HepG2 (cell line): Measurements from ENCODE around the gene TNIP3. TPM values are rescaled to one million over a fixed set of nuclear protein-coding genes. Genes with fewer than 3 reads are reported as not detected.

Experiments used
- ATAC-seq: fragments of 200-7000 bp; cut with Tn5 transposase; 3 replicates; pipeline ENCODE4 v1.9.1; 2020; ENCODE audit warnings: mild to moderate bottlenecking, moderate library complexity
- BruUV-seq: library from RNA; stranded (reverse); fragments of 400-500 nt; replicated peaks from 2 replicates; lab custom pipeline; 2021; lab: Mats Ljungman, UMichigan
- CTCF ChIA-PET: fragments of 300-600 bp; formaldehyde crosslinking; extraction: SDS; loops from one replicate; lab custom pipeline; 2021; ENCODE audit warnings: low total read pairs, inconsistent platforms, low intra/inter-chr PET ratio; lab: Yijun Ruan, JAX
- POLR2A ChIA-PET: fragments of 350-600 bp; sonication (Branson Sonifier 250); formaldehyde crosslinking; loops from one replicate; lab custom pipeline; 2020; ENCODE audit warnings: antibody characterized with exemption, inconsistent platforms; lab: Yijun Ruan, JAX
- DNase-seq: peaks from one replicate; pipeline ENCODE4 v3.0.0-alpha.2; 2015; ENCODE audit warnings: low spot score
- FAIRE-seq: peaks from 3 replicates; lab custom pipeline; 2011; peaks lifted over from hg19 to GRCh38; lab: Jason Lieb, UNC
- H2AFZ ChIP-seq: one replicate; pipeline ENCODE4 v1.6.1; 2011; ENCODE audit warnings: low read length, inconsistent platforms
- H3K27ac ChIP-seq: fragments of 300-600 bp; 3 replicates; pipeline ENCODE4 v1.8.0; 2011; ENCODE audit warnings: mixed run types, mild to moderate bottlenecking, mixed read lengths, low read length, inconsistent platforms; ENCODE audit not compliant: insufficient read depth; ENCODE audit errors: extremely low read length
- H3K27me3 ChIP-seq, 2 experiments: fragments of 200-600 bp in 1 of 2; 2 replicates in 1 of 2; 3 replicates in 1 of 2; pipeline versions ENCODE4 v1.6.0 to v1.8.0; 2011; ENCODE audit warnings: low read length in 2 of 2, mild to moderate bottlenecking in 2 of 2, moderate library complexity in 2 of 2, inconsistent platforms in 1 of 2; ENCODE audit not compliant: insufficient read depth in 2 of 2, control insufficient read depth in 1 of 2
- H3K36me3 ChIP-seq, 2 experiments: fragments of 200-600 bp in 1 of 2; replicated peaks in 1 of 2; 2 replicates in 1 of 2; 3 replicates in 1 of 2; pipeline versions ENCODE4 v1.5.1 to v1.8.0; 2011; ENCODE audit warnings: low read length in 2 of 2, inconsistent platforms in 1 of 2; ENCODE audit not compliant: insufficient read depth in 2 of 2, control insufficient read depth in 1 of 2
- H3K4me1 ChIP-seq: 2 replicates; pipeline ENCODE4 v1.5.1; 2012; ENCODE audit warnings: low read length, inconsistent platforms; ENCODE audit not compliant: insufficient read depth
- H3K4me2 ChIP-seq: 2 replicates; pipeline ENCODE4 v1.6.0; 2011; ENCODE audit warnings: low read depth, low read length, inconsistent platforms
- H3K4me3 ChIP-seq, 3 experiments: fragments of 200-600 bp in 1 of 3; sonication (generic), shearing (Covaris generic) in 1 of 3; replicated peaks in 1 of 3; 2 replicates each; pipeline ENCODE4 v1.5.1; 2011 to 2016; ENCODE audit warnings: low read length in 3 of 3, inconsistent platforms in 2 of 3, low read depth in 2 of 3, mild to moderate bottlenecking in 2 of 3, control low read depth in 1 of 3, mixed read lengths in 1 of 3; ENCODE audit not compliant: insufficient read depth in 1 of 3
- H3K79me2 ChIP-seq: one replicate; pipeline ENCODE4 v1.6.1; 2011; ENCODE audit warnings: low read length, inconsistent platforms; ENCODE audit not compliant: insufficient read depth
- H3K9ac ChIP-seq: 2 replicates; pipeline ENCODE4 v1.6.0; 2011; ENCODE audit warnings: mild to moderate bottlenecking, low read depth, low read length, inconsistent platforms; ENCODE audit not compliant: insufficient read depth
- H3K9me3 ChIP-seq: 2 replicates; pipeline ENCODE4 v1.5.1; 2012; ENCODE audit warnings: mild to moderate bottlenecking, low read length
- H4K20me1 ChIP-seq: 2 replicates; pipeline ENCODE4 v1.6.0; 2011; ENCODE audit warnings: inconsistent platforms, mild to moderate bottlenecking, low read length, moderate library complexity; ENCODE audit not compliant: insufficient read depth
- CCDC6 ChIP-seq: sonication (generic); formaldehyde crosslinking; IDR thresholded peaks from 2 replicates; pipeline ENCODE4 v1.8.1; 2022; ENCODE audit warnings: mild to moderate bottlenecking, missing genetic modification reagents, moderate library complexity
- CHD2 ChIP-seq: IDR thresholded peaks from 2 replicates; pipeline ENCODE4 v1.6.1; 2011; ENCODE audit warnings: low read depth, low read length, improper control_type of control experiment
- GABPB1 ChIP-seq: IDR thresholded peaks from 2 replicates; pipeline ENCODE4 v1.6.1; 2016; ENCODE audit warnings: mild to moderate bottlenecking, missing genetic modification reagents, moderate library complexity, missing compliant biosample characterization
- NFYB ChIP-seq: sonication (generic); formaldehyde crosslinking; IDR thresholded peaks from 2 replicates; pipeline ENCODE4 v1.4.0; 2020; ENCODE audit warnings: missing genetic modification reagents
- PLRG1 ChIP-seq: fragments of 450-650 bp; conservative IDR thresholded peaks from 2 replicates; pipeline ENCODE4 v1.6.1; 2016
- U2AF1 ChIP-seq: fragments of 200-400 bp; formaldehyde crosslinking; optimal IDR thresholded peaks from 2 replicates; pipeline ENCODE3; 2017; ENCODE audit warnings: mild to moderate bottlenecking, low read depth, low read length
- ZNF160 ChIP-seq: sonication (generic); formaldehyde crosslinking; IDR thresholded peaks from 2 replicates; pipeline ENCODE4 v1.8.0; 2022; ENCODE audit warnings: mild to moderate bottlenecking, inconsistent platforms, missing genetic modification reagents
- ZNF33A ChIP-seq: sonication (generic); formaldehyde crosslinking; IDR thresholded peaks from 2 replicates; pipeline ENCODE4 v1.5.1; 2020; ENCODE audit warnings: missing genetic modification reagents, mild to moderate bottlenecking, moderate library complexity, borderline replicate concordance
- ZNF383 ChIP-seq: sonication (generic); formaldehyde crosslinking; IDR thresholded peaks from 2 replicates; pipeline ENCODE4 v1.4.0; 2020; ENCODE audit warnings: missing genetic modification reagents, mild to moderate bottlenecking, borderline replicate concordance
- ZNF432 ChIP-seq: sonication (generic); formaldehyde crosslinking; IDR thresholded peaks from 2 replicates; pipeline ENCODE4 v1.5.0; 2020; ENCODE audit warnings: missing genetic modification reagents, mild to moderate bottlenecking, borderline replicate concordance
- ZNF451 ChIP-seq: sonication (generic); formaldehyde crosslinking; IDR thresholded peaks from 2 replicates; pipeline ENCODE4 v1.5.0; 2020; ENCODE audit warnings: mild to moderate bottlenecking, missing genetic modification reagents
- ZNF773 ChIP-seq: sonication (generic); formaldehyde crosslinking; IDR thresholded peaks from 2 replicates; pipeline ENCODE4 v1.4.0; 2020; ENCODE audit warnings: missing genetic modification reagents, borderline replicate concordance
- ZNF839 ChIP-seq: sonication (generic); formaldehyde crosslinking; IDR thresholded peaks from 2 replicates; pipeline ENCODE4 v1.4.0; 2020; ENCODE audit warnings: missing genetic modification reagents, mild to moderate bottlenecking, borderline replicate concordance
- ZSCAN29 ChIP-seq: sonication (generic); formaldehyde crosslinking; conservative IDR thresholded peaks from 2 replicates; pipeline ENCODE4 v1.4.0; 2020; ENCODE audit warnings: mild to moderate bottlenecking, missing genetic modification reagents
- ZSCAN31 ChIP-seq: sonication (generic); formaldehyde crosslinking; IDR thresholded peaks from 2 replicates; pipeline ENCODE4 v1.5.0; 2020; ENCODE audit warnings: low read depth, mild to moderate bottlenecking, missing genetic modification reagents
- WGBS: methylation state at CpG from one replicate; pipeline ENCODE4 v1.1.6; 2017; ENCODE audit warnings: low lambda C conversion rate; 5-methylcytosine and 5-hydroxymethylcytosine counted together
- in situ Hi-C: cut with HindIII; loops from 2 replicates; pipeline ENCODE4 v1.10.0; 2017; ENCODE audit warnings: low pct_unique_long_range_greater_than_20kb; ENCODE audit not compliant: extremely low pct_ligation_motif_present
- intact Hi-C: fragments of 100-400 bp; cut with micrococcal nuclease; formaldehyde crosslinking; loops from one replicate; pipeline ENCODE4 v1.10.0; 2022; ENCODE audit not compliant: unreplicated experiment
- polyA plus RNA-seq, 8 experiments: library from polyadenylated mRNA; depleted of rRNA in 3 of 8; stranded (reverse) in 7 of 8; unstranded in 1 of 8; fragments of >200 nt; fragmentation: Illumina TruSeq in 4 of 8; extraction: Trizol in 4 of 8; gene quantifications; 2 replicates each; pipeline versions ENCODE4 v1.2.1 to v1.2.3, GENCODE V29; 2011 to 2016; ENCODE audit warnings: low read depth in 4 of 8, missing spikeins in 1 of 8, mixed read lengths in 1 of 8; ENCODE audit not compliant: insufficient read depth in 1 of 8
- total RNA-seq, 5 experiments: library from RNA; depleted of rRNA; stranded (reverse); fragments of >200 nt; fragmentation: Illumina TruSeq; extraction: Trizol; gene quantifications; 2 replicates each; pipeline ENCODE4 v1.2.3, GENCODE V29; 2016; ENCODE audit warnings: low read depth in 1 of 5
- TF ChIP-seq, protein P1 (sequence below): sonication (generic); formaldehyde crosslinking; conservative IDR thresholded peaks from 2 replicates; pipeline ENCODE4 v1.8.0; 2022; ENCODE audit warnings: missing genetic modification reagents
- TF ChIP-seq, protein P2 (sequence below): sonication (generic); formaldehyde crosslinking; IDR thresholded peaks from 2 replicates; pipeline ENCODE4 v1.8.1; 2023; ENCODE audit warnings: mild to moderate bottlenecking, missing genetic modification reagents
- TF ChIP-seq, protein P3 (sequence below): sonication (generic); formaldehyde crosslinking; IDR thresholded peaks from 2 replicates; pipeline ENCODE4 v1.4.0; 2020; ENCODE audit warnings: low read depth, missing genetic modification reagents

The TNIP3 gene
- total and polyA plus RNA-seq, 2 of the 13 experiments (the other 11 are each of a cell fraction or from before 2014, with no cell fraction given) = not detected

DNA sequence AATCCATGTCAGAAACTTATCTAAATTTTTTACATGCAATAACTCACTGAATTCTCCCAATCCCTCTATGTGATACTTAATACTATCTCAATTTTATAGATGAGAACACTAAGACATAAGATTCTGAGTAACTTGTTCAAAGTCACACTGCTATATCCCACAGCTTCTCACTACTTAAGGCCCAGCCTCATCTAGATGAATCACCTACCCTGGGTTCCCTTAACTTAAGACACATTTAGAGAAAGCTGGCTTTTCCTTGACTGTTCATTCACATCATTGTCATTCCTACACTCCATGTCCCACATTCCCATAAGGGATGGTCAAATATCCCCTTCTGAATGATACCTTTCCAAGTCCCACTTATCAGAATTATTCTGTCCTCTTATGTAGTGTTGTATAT, 21.0 kb downstream of the TNIP3 start (continued):
- TF ChIP-seq, protein P1, sequence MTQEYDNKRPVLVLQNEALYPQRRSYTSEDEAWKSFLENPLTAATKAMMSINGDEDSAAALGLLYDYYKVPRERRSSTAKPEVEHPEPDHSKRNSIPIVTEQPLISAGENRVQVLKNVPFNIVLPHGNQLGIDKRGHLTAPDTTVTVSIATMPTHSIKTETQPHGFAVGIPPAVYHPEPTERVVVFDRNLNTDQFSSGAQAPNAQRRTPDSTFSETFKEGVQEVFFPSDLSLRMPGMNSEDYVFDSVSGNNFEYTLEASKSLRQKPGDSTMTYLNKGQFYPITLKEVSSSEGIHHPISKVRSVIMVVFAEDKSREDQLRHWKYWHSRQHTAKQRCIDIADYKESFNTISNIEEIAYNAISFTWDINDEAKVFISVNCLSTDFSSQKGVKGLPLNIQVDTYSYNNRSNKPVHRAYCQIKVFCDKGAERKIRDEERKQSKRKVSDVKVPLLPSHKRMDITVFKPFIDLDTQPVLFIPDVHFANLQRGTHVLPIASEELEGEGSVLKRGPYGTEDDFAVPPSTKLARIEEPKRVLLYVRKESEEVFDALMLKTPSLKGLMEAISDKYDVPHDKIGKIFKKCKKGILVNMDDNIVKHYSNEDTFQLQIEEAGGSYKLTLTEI (CRISPR knock-in tag) = no peak
- TF ChIP-seq ZNF383 (CRISPR knock-in tag) (no peak), CHD2 (no peak), ZNF432 (CRISPR knock-in tag) (no peak), ZNF839 (CRISPR knock-in tag) (no peak), CCDC6 (CRISPR knock-in tag) (no peak), GABPB1 (CRISPR knock-in tag) (no peak), ZNF160 (no peak), NFYB (CRISPR knock-in tag) (no peak)
- TF ChIP-seq, protein P2, sequence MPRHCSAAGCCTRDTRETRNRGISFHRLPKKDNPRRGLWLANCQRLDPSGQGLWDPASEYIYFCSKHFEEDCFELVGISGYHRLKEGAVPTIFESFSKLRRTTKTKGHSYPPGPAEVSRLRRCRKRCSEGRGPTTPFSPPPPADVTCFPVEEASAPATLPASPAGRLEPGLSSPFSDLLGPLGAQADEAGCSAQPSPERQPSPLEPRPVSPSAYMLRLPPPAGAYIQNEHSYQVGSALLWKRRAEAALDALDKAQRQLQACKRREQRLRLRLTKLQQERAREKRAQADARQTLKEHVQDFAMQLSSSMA (CRISPR knock-in tag) = no peak

DNA sequence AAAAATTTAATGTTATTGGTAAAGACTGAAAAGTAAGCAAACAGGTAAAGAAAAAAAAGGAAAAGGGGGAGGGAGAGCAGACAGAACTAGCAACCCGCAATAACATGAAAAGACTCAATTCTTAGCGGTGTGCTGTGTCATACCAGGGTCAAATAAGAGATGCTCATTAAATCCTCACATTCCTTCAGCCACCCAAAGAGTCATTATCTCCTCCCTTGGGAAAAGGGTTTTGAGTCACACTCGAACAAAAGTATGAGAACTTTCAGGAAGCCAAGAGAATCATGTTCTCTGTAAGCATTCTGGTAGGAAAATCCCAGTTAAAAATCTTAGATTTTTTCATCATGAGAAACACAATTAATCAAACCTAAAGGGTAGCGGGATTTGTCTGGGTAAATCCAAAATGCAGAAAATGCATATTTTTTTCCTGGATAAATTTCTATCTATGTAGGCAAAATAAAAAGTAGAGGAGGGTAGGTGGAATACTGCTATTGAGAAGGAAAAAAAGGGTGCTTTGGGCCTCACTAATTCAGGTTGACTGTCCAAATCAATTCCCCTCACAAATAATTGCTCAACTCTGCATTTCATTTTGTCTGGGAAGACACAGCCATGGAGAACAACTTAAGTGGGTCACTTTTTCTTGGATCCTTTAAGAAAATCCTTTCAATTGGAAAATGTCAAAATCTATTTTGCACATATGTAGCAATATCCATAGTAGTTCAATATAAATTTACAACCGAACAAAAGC, 23.2 kb downstream of the TNIP3 start:
- WGBS = 22% methylated on average over 5 of the region's 5 CpGs
- H3K9me3 ChIP-seq = no peaks in the 10 kb centered on the region
- BruUV-seq = no TSS peak
- intact Hi-C loops = no loop called here
- no peaks in the 10 kb centered on the region for H3K27me3 ChIP-seq
- no peaks in the 10 kb centered on the region for H3K4me1 ChIP-seq
- no peak for FAIRE-seq
- in situ Hi-C loops = no loop called here
- no peak for ATAC-seq
- no peak overlapping the region for H3K27ac ChIP-seq
- no peak overlapping the region for H3K4me2 ChIP-seq
- H3K4me3 ChIP-seq = no peak overlapping the region
- ChIA-PET POLR2A (no interaction called here), CTCF (no interaction called here)
- H2AFZ ChIP-seq = no peak overlapping the region
- H4K20me1 ChIP-seq = no peaks in the 10 kb centered on the region
- no peaks in the 10 kb centered on the region for H3K79me2 ChIP-seq
- no peak for DNase-seq
- H3K36me3 ChIP-seq = no peaks in the 10 kb centered on the region
- no peak overlapping the region for H3K9ac ChIP-seq
- TF ChIP-seq, protein P3, sequence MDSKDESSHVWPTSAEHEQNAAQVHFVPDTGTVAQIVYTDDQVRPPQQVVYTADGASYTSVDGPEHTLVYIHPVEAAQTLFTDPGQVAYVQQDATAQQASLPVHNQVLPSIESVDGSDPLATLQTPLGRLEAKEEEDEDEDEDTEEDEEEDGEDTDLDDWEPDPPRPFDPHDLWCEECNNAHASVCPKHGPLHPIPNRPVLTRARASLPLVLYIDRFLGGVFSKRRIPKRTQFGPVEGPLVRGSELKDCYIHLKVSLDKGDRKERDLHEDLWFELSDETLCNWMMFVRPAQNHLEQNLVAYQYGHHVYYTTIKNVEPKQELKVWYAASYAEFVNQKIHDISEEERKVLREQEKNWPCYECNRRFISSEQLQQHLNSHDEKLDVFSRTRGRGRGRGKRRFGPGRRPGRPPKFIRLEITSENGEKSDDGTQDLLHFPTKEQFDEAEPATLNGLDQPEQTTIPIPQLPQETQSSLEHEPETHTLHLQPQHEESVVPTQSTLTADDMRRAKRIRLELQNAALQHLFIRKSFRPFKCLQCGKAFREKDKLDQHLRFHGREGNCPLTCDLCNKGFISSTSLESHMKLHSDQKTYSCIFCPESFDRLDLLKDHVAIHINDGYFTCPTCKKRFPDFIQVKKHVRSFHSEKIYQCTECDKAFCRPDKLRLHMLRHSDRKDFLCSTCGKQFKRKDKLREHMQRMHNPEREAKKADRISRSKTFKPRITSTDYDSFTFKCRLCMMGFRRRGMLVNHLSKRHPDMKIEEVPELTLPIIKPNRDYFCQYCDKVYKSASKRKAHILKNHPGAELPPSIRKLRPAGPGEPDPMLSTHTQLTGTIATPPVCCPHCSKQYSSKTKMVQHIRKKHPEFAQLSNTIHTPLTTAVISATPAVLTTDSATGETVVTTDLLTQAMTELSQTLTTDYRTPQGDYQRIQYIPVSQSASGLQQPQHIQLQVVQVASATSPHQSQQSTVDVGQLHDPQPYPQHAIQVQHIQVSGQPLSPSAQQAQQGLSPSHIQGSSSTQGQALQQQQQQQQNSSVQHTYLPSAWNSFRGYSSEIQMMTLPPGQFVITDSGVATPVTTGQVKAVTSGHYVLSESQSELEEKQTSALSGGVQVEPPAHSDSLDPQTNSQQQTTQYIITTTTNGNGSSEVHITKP (CRISPR knock-in tag) = no peak
- TF ChIP-seq U2AF1 (no peak), ZSCAN29 (CRISPR knock-in tag) (no peak), ZNF451 (CRISPR knock-in tag) (no peak), PLRG1 (no peak), ZSCAN31 (no peak), ZNF33A (CRISPR knock-in tag) (no peak), ZNF773 (no peak)
